Ascending aorta (tissue), 2 donors: ENCODE data around the gene CAND2. TPM values are rescaled to one million over a fixed set of nuclear protein-coding genes. Genes with fewer than 3 reads are reported as not detected.

Experiments used
- DNase-seq, 2 donors: peaks; one replicate each; pipeline ENCODE4 v3.0.0-alpha.2; 2019; ENCODE audit warnings: low spot score in 2 of 2
- H3K27ac ChIP-seq, 2 donors: fragments of 200-600 bp; sonication (generic); one replicate each; pipeline ENCODE4 v1.5.1; 2016 to 2017; ENCODE audit warnings: mild to moderate bottlenecking in 1 of 2
- H3K27me3 ChIP-seq: fragments of 200-600 bp; sonication (generic); one replicate; pipeline ENCODE4 v1.5.1; 2017
- H3K36me3 ChIP-seq, 2 donors: fragments of 200-600 bp; sonication (generic); one replicate each; pipeline ENCODE4 v1.5.1; 2016
- H3K4me1 ChIP-seq, 2 donors: fragments of 200-600 bp; sonication (generic); one replicate each; pipeline ENCODE4 v1.5.1; 2016 to 2017; ENCODE audit warnings: mild to moderate bottlenecking in 1 of 2
- H3K4me3 ChIP-seq, 2 donors: fragments of 200-600 bp; sonication (generic); one replicate each; pipeline ENCODE4 v1.5.1; 2016 to 2017; ENCODE audit warnings: mild to moderate bottlenecking in 1 of 2
- H3K9me3 ChIP-seq, 2 donors: fragments of 200-600 bp; sonication (generic); one replicate each; pipeline ENCODE4 v1.5.1; 2016
- CTCF ChIP-seq, 3 experiments: fragments of 200-600 bp in 2 of 3; fragments of 450-650 bp in 1 of 3; sonication (generic) in 2 of 3; IDR thresholded peaks; one replicate each; pipeline ENCODE4 v1.5.1; 2016 to 2019; ENCODE audit warnings: antibody characterized with exemption in 3 of 3, mild to moderate bottlenecking in 1 of 3, moderate library complexity in 1 of 3
- intact Hi-C: fragments of 100-400 bp; cut with DNase I; formaldehyde crosslinking; loops from one replicate; pipeline ENCODE4 v1.15.1; 2023
- total RNA-seq: library from RNA; depleted of rRNA; stranded (reverse); fragments of >200 nt; gene quantifications from one replicate; pipeline ENCODE4 v1.1.0, GENCODE V29; 2016

CAND2 gene
- total RNA-seq, 1 donor from 2014 or later, result 14.4 TPM

GRCh38 chr3:12818273-12818672 lies 21.8 kb downstream of the CAND2 start:
- no peak for DNase-seq
- Histone ChIP-seq H3K9me3 (no peaks in the 10 kb centered on the region), H3K27me3 (no peaks in the 10 kb centered on the region), H3K4me1 (no peaks in the 10 kb centered on the region), H3K36me3 (peaks cover 57 to 74% of the 10 kb centered on the region in 2 donors), H3K4me3 (no peak overlapping the region), H3K27ac (no peak overlapping the region)
- TF ChIP-seq CTCF (IDR thresholded peaks at IDR 0.05), result no peak
- intact Hi-C loops, result no loop called here

GRCh38 chr3:12818773-12819172 lies 22.3 kb downstream of the CAND2 start:
- no peaks in the 10 kb centered on the region for H3K27me3 ChIP-seq
- intact Hi-C loops, result no loop called here
- H3K4me3 ChIP-seq, result no peak overlapping the region
- DNase-seq, result no peak
- no peaks in the 10 kb centered on the region for H3K4me1 ChIP-seq
- no peak overlapping the region for H3K27ac ChIP-seq
- H3K9me3 ChIP-seq, result no peaks in the 10 kb centered on the region
- TF ChIP-seq CTCF (IDR thresholded peaks at IDR 0.05), result no peak
- peaks cover 55 to 69% of the 10 kb centered on the region in 2 donors for H3K36me3 ChIP-seq

- Histone ChIP-seq H3K36me3 (peaks cover 39 to 60% of the 10 kb centered on the region in 2 donors), H3K4me3 (no peak overlapping the region), H3K27ac (no peak overlapping the region), H3K4me1 (no peaks in the 10 kb centered on the region), H3K9me3 (no peaks in the 10 kb centered on the region), H3K27me3 (no peaks in the 10 kb centered on the region)
- intact Hi-C loops, result no loop called here
- DNase-seq, result no peak
- TF ChIP-seq CTCF (IDR thresholded peaks at IDR 0.05), result peak in 2 of 3 experiments; percentile 8 to 24
Observed at GRCh38 chr3:12822725-12823373, 26.4 kb downstream of the CAND2 start.

- no peak for TF ChIP-seq CTCF (IDR thresholded peaks at IDR 0.05)
- intact Hi-C loops, result no loop called here
- Histone ChIP-seq H3K4me1 (no peaks in the 10 kb centered on the region), H3K9me3 (no peaks in the 10 kb centered on the region), H3K4me3 (no peak overlapping the region), H3K36me3 (peaks cover 44 to 64% of the 10 kb centered on the region in 2 donors), H3K27me3 (no peaks in the 10 kb centered on the region), H3K27ac (no peak overlapping the region)
- no peak for DNase-seq
Observed at GRCh38 chr3:12824299-12824698, 27.8 kb downstream of the CAND2 start.

- no peaks in the 10 kb centered on the region for H3K9me3 ChIP-seq
- TF ChIP-seq CTCF (IDR thresholded peaks at IDR 0.05), result no peak
- H3K27ac ChIP-seq, result no peak overlapping the region
- no peaks in the 10 kb centered on the region for H3K4me1 ChIP-seq
- intact Hi-C loops, result no loop called here
- DNase-seq, result no peak
- no peaks in the 10 kb centered on the region for H3K27me3 ChIP-seq
- H3K36me3 ChIP-seq, result peaks cover 48 to 62% of the 10 kb centered on the region in 2 donors
- no peak overlapping the region for H3K4me3 ChIP-seq
Observed at GRCh38 chr3:12825156-12825555, 28.7 kb downstream of the CAND2 start.

- no peaks in the 10 kb centered on the region for H3K27me3 ChIP-seq
- no peak for TF ChIP-seq CTCF (IDR thresholded peaks at IDR 0.05)
- no peaks in the 10 kb centered on the region for H3K4me1 ChIP-seq
- no peak overlapping the region for H3K27ac ChIP-seq
- intact Hi-C loops, result no loop called here
- peaks cover 67 to 84% of the 10 kb centered on the region in 2 donors for H3K36me3 ChIP-seq
- no peaks in the 10 kb centered on the region for H3K9me3 ChIP-seq
- DNase-seq, result no peak
- no peak overlapping the region for H3K4me3 ChIP-seq
Observed at GRCh38 chr3:12828751-12829150, 32.3 kb downstream of the CAND2 start.
